WTC11 (cell line): ENCODE results near the gene STARD13. TPM values are rescaled to one million over a fixed set of nuclear protein-coding genes. Genes with fewer than 3 reads are reported as not detected.

Experiments
- ATAC-seq: fragments of 200-7000 bp; cut with Tn5 transposase; 2 replicates; pipeline ENCODE4 v1.10.0; 2021; ENCODE audit warnings: mild to moderate bottlenecking, moderate library complexity
- CTCF ChIA-PET: fragments of 300-600 bp; sonication (Branson Sonifier 250); formaldehyde crosslinking; loops from one replicate; lab custom pipeline; 2021; ENCODE audit warnings: antibody characterized with exemption; lab: Charles Lee
- POLR2A ChIA-PET: fragments of 350-600 bp; sonication (Branson Sonifier 250); formaldehyde crosslinking; loops from one replicate; lab custom pipeline; 2021; ENCODE audit warnings: antibody characterized with exemption; lab: Charles Lee
- DNase-seq: peaks from one replicate; pipeline ENCODE4 v3.0.0; 2021; ENCODE audit warnings: low spot score
- H3K27ac Mint-ChIP-seq: 2 replicates; pipeline ENCODE4 v1.8.0; 2021; ENCODE audit warnings: mixed read lengths
- H3K27me3 Mint-ChIP-seq: 2 replicates; pipeline ENCODE4 v1.8.0; 2021; ENCODE audit warnings: low read depth, mild to moderate bottlenecking, moderate library complexity, mixed read lengths
- H3K36me3 Mint-ChIP-seq: 2 replicates; pipeline ENCODE4 v1.8.0; 2021; ENCODE audit warnings: mixed read lengths
- H3K4me1 Mint-ChIP-seq: 2 replicates; pipeline ENCODE4 v1.8.0; 2022; ENCODE audit warnings: mixed read lengths
- H3K4me3 Mint-ChIP-seq: 2 replicates; pipeline ENCODE4 v1.8.0; 2021; ENCODE audit warnings: mild to moderate bottlenecking, moderate library complexity, mixed read lengths
- H3K9me3 Mint-ChIP-seq: 2 replicates; pipeline ENCODE4 v1.8.0; 2021; ENCODE audit warnings: mixed read lengths
- CBFB ChIP-seq: sonication (generic); formaldehyde crosslinking; IDR thresholded peaks from 2 replicates; pipeline ENCODE4 v1.8.1; 2022; ENCODE audit warnings: mild to moderate bottlenecking, low read depth, missing genetic modification reagents
- ESRRA ChIP-seq: sonication (generic); formaldehyde crosslinking; IDR thresholded peaks from 2 replicates; pipeline ENCODE4 v1.8.1; 2022; ENCODE audit warnings: mild to moderate bottlenecking, missing genetic modification reagents, borderline replicate concordance
- ETV6 ChIP-seq: sonication (generic); formaldehyde crosslinking; IDR thresholded peaks from 2 replicates; pipeline ENCODE4 v1.8.1; 2022; ENCODE audit warnings: mild to moderate bottlenecking, missing genetic modification reagents
- NFATC4 ChIP-seq: fragments of 250-450 bp; sonication (Bioruptor Pico); IDR thresholded peaks from 2 replicates; pipeline ENCODE4 v1.9.0; 2021; ENCODE audit warnings: mild to moderate bottlenecking
- NR2C2 ChIP-seq: sonication (generic); formaldehyde crosslinking; IDR thresholded peaks from 2 replicates; pipeline ENCODE4 v1.8.0; 2022; ENCODE audit warnings: mild to moderate bottlenecking, missing genetic modification reagents
- ZBTB21 ChIP-seq: sonication (generic); formaldehyde crosslinking; IDR thresholded peaks from 2 replicates; pipeline ENCODE4 v1.8.1; 2023; ENCODE audit warnings: mild to moderate bottlenecking, missing genetic modification reagents, borderline replicate concordance
- ZNF219 ChIP-seq: sonication (generic); formaldehyde crosslinking; IDR thresholded peaks from 2 replicates; pipeline ENCODE4 v1.8.0; 2023; ENCODE audit warnings: missing genetic modification reagents, mild to moderate bottlenecking, borderline replicate concordance
- ZNF232 ChIP-seq: sonication (generic); formaldehyde crosslinking; IDR thresholded peaks from 2 replicates; pipeline ENCODE4 v1.8.0; 2022; ENCODE audit warnings: mild to moderate bottlenecking, missing genetic modification reagents
- ZNF317 ChIP-seq: sonication (generic); formaldehyde crosslinking; IDR thresholded peaks from 2 replicates; pipeline ENCODE4 v1.8.1; 2023; ENCODE audit warnings: low read depth, mild to moderate bottlenecking, moderate library complexity, missing genetic modification reagents, borderline replicate concordance
- ZNF423 ChIP-seq: fragments of 250-450 bp; sonication (Bioruptor Pico); IDR thresholded peaks from 2 replicates; pipeline ENCODE4 v2.1.2; 2022; ENCODE audit warnings: mild to moderate bottlenecking, moderate library complexity
- ZNF671 ChIP-seq: fragments of 250-450 bp; sonication (Bioruptor Pico); IDR thresholded peaks from 2 replicates; pipeline ENCODE4 v1.8.0; 2021; ENCODE audit warnings: mild to moderate bottlenecking
- total RNA-seq: library from RNA; stranded (reverse); gene quantifications from 3 replicates; pipeline ENCODE4 v1.2.3, GENCODE V29; 2021
- TF ChIP-seq, protein P1 (sequence below): sonication (generic); formaldehyde crosslinking; IDR thresholded peaks from 2 replicates; pipeline ENCODE4 v1.8.0; 2022; ENCODE audit warnings: missing genetic modification reagents
- TF ChIP-seq, protein P2 (sequence below): sonication (generic); formaldehyde crosslinking; IDR thresholded peaks from 2 replicates; pipeline ENCODE4 v1.8.0; 2022; ENCODE audit warnings: mild to moderate bottlenecking, missing genetic modification reagents
- TF ChIP-seq, protein P3 (sequence below): sonication (generic); formaldehyde crosslinking; IDR thresholded peaks from 2 replicates; pipeline ENCODE4 v1.8.1; 2022; ENCODE audit warnings: missing genetic modification reagents, borderline replicate concordance
- TF ChIP-seq, protein P4 (sequence below): sonication (generic); formaldehyde crosslinking; IDR thresholded peaks from 2 replicates; pipeline ENCODE4 v1.8.1; 2023; ENCODE audit warnings: mild to moderate bottlenecking, missing genetic modification reagents, moderate library complexity

The STARD13 gene
- total RNA-seq, 1 experiment from 2014 or later = 4.4 TPM

DNA sequence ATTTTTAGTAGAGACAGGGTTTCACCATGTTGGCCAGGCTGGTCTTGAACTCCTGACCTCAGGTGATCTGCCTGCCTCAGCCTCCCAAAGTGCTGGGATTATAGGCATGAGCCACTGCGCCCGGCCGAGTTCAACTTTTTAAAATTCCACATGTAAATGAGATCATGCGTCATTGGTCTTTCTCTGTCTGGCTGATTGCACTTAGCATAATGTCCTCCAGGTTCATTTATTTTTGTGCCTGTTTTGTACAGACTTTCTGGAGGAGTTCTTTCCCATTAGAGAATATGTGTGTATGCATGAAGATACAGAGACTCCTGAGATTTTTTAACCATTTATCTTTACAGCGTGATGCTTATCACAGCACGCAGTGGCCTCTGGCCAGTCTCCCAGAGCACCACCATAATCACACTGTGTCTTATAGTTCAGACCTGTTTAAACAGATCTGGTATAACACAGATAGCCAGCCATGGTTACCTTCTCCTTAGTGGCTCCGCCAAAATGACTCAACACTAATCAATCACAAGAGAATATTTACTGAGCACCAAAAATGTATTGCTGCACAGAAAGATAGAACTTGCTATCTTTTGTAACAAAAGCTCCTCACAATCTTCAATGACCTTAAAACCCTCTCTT lies 11.4 kb upstream of the STARD13 start:
- Mint-ChIP-seq H3K27ac (no peak overlapping the region), H3K9me3 (no peaks in the 10 kb centered on the region), H3K4me1 (peaks cover 6% of the 10 kb centered on the region), H3K27me3 (no peaks in the 10 kb centered on the region), H3K4me3 (no peak overlapping the region), H3K36me3 (no peaks in the 10 kb centered on the region)
- no peak for DNase-seq
- ChIA-PET POLR2A (no interaction called here), CTCF (no interaction called here)
- TF ChIP-seq ZNF219 (no peak), NFATC4 (CRISPR knock-in tag) (no peak), CBFB (CRISPR knock-in tag) (no peak)
- TF ChIP-seq, protein P1, sequence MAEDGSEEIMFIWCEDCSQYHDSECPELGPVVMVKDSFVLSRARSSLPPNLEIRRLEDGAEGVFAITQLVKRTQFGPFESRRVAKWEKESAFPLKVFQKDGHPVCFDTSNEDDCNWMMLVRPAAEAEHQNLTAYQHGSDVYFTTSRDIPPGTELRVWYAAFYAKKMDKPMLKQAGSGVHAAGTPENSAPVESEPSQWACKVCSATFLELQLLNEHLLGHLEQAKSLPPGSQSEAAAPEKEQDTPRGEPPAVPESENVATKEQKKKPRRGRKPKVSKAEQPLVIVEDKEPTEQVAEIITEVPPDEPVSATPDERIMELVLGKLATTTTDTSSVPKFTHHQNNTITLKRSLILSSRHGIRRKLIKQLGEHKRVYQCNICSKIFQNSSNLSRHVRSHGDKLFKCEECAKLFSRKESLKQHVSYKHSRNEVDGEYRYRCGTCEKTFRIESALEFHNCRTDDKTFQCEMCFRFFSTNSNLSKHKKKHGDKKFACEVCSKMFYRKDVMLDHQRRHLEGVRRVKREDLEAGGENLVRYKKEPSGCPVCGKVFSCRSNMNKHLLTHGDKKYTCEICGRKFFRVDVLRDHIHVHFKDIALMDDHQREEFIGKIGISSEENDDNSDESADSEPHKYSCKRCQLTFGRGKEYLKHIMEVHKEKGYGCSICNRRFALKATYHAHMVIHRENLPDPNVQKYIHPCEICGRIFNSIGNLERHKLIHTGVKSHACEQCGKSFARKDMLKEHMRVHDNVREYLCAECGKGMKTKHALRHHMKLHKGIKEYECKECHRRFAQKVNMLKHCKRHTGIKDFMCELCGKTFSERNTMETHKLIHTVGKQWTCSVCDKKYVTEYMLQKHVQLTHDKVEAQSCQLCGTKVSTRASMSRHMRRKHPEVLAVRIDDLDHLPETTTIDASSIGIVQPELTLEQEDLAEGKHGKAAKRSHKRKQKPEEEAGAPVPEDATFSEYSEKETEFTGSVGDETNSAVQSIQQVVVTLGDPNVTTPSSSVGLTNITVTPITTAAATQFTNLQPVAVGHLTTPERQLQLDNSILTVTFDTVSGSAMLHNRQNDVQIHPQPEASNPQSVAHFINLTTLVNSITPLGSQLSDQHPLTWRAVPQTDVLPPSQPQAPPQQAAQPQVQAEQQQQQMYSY (CRISPR knock-in tag) = no peak
- no peak for ATAC-seq

DNA sequence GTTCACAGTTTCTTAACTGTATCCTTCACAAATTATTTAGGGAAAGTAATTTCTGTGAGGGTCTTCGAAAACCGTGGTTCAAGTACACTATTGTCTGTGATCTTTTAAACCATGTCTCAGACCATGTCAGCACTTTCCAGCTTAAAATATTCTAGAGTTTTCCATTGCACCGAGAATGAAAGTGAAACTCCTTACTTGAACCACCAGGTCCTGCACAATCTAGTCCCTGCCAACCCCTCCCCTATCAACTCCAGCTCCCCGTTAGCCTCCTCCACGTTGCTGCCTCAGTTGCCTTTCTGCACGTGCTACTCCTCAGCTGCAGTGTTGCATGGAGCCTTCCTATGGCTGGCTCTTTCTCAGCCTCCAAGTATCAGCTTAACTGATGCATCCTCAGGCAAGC lies 7.2 kb upstream of the STARD13 start:
- Mint-ChIP-seq H3K27ac (no peak overlapping the region), H3K27me3 (no peaks in the 10 kb centered on the region), H3K4me3 (no peak overlapping the region), H3K9me3 (no peaks in the 10 kb centered on the region), H3K36me3 (no peaks in the 10 kb centered on the region), H3K4me1 (peaks cover 1% of the 10 kb centered on the region)
- DNase-seq = no peak
- CTCF ChIA-PET = no interaction called here
- TF ChIP-seq ZNF423 (CRISPR knock-in tag) (no peak), ESRRA (CRISPR knock-in tag) (no peak), ETV6 (CRISPR knock-in tag) (no peak), ZBTB21 (CRISPR knock-in tag) (no peak), ZNF317 (no peak), ZNF232 (CRISPR knock-in tag) (no peak), ZNF671 (CRISPR knock-in tag) (no peak), NR2C2 (CRISPR knock-in tag) (no peak)
- TF ChIP-seq, protein P2, sequence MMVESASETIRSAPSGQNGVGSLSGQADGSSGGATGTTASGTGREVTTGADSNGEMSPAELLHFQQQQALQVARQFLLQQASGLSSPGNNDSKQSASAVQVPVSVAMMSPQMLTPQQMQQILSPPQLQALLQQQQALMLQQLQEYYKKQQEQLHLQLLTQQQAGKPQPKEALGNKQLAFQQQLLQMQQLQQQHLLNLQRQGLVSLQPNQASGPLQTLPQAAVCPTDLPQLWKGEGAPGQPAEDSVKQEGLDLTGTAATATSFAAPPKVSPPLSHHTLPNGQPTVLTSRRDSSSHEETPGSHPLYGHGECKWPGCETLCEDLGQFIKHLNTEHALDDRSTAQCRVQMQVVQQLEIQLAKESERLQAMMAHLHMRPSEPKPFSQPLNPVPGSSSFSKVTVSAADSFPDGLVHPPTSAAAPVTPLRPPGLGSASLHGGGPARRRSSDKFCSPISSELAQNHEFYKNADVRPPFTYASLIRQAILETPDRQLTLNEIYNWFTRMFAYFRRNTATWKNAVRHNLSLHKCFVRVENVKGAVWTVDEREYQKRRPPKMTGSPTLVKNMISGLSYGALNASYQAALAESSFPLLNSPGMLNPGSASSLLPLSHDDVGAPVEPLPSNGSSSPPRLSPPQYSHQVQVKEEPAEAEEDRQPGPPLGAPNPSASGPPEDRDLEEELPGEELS (CRISPR knock-in tag) = no peak
- TF ChIP-seq, protein P3, sequence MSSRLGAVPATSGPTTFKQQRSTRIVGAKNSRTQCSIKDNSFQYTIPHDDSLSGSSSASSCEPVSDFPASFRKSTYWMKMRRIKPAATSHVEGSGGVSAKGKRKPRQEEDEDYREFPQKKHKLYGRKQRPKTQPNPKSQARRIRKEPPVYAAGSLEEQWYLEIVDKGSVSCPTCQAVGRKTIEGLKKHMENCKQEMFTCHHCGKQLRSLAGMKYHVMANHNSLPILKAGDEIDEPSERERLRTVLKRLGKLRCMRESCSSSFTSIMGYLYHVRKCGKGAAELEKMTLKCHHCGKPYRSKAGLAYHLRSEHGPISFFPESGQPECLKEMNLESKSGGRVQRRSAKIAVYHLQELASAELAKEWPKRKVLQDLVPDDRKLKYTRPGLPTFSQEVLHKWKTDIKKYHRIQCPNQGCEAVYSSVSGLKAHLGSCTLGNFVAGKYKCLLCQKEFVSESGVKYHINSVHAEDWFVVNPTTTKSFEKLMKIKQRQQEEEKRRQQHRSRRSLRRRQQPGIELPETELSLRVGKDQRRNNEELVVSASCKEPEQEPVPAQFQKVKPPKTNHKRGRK = no peak
- TF ChIP-seq, protein P4, sequence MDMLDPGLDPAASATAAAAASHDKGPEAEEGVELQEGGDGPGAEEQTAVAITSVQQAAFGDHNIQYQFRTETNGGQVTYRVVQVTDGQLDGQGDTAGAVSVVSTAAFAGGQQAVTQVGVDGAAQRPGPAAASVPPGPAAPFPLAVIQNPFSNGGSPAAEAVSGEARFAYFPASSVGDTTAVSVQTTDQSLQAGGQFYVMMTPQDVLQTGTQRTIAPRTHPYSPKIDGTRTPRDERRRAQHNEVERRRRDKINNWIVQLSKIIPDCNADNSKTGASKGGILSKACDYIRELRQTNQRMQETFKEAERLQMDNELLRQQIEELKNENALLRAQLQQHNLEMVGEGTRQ = no peak
- no peak for ATAC-seq
- POLR2A ChIA-PET = no interaction called here
